ENCODE results near the gene PSMD12.
"Not testable (repeated sequence)": the region's sequence is repeated elsewhere in the genome, so short reads cannot be mapped to it uniquely, and the experiment has no call there.

Gene PSMD12

DNA sequence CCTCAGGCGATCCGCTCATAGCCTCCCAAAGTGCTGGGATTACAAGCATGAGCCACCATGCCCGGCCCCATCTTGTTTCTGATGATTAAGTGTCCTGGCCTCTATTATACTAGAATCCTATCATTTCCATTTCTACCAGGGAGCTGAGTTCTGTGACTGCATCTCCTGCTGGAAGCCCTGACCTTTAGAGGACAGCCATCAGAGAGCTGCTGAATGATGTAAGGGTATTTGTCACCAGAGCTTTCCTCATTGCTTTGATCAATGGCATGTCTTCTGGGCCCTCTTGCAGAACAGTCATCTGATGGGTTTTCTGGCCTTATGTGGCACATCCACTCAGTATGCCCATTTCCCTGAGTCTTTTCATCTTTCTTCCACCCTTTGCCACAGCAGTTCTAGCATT lies 39.9 kb downstream of the PSMD12 start:
- H3K4me3 ChIP-seq (ENCODE audit: low read depth in 1 of 2, low read length in 2 of 2): no peak overlapping the region
- H3K4me1 ChIP-seq (ENCODE audit: control insufficient read depth in 1 of 2, insufficient read depth in 2 of 2, low read length in 2 of 2): no peaks in the 10 kb centered on the region
- H3K36me3 ChIP-seq (ENCODE audit: control insufficient read depth in 1 of 2, insufficient read depth in 2 of 2, low read length in 2 of 2): no peaks in the 10 kb centered on the region
- H3K27me3 ChIP-seq (ENCODE audit: low read depth, low read length): no peaks in the 10 kb centered on the region
- H3K27ac ChIP-seq (ENCODE audit: low read length): no peak overlapping the region
- no peaks in the 10 kb centered on the region for H3K9me3 ChIP-seq (ENCODE audit: control insufficient read depth in 1 of 2, low read length in 2 of 2)

DNA sequence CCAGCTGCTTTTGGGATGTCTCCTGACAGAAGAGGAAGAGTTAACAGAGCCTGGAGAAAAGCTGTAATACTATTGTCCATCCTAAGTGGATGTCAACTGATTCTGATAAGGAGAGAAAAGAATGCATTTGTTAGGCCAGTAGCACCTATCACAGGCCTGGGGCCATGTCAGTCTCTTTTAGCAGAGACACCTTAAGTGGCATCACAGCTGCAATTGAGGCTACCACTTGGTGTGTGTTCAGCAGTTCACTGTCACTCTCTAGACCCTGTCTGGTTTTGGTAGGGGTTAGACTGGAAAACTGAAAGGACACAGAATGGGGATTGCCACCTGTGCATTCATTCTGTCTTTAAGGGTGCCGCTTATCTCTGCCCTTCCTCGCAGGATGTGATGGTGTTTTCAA lies 42.0 kb downstream of the PSMD12 start:
- Histone ChIP-seq H3K36me3 (ENCODE audit: control insufficient read depth in 1 of 2, insufficient read depth in 2 of 2, low read length in 2 of 2) (no peaks in the 10 kb centered on the region), H3K4me3 (ENCODE audit: low read depth in 1 of 2, low read length in 2 of 2) (no peak overlapping the region), H3K27me3 (ENCODE audit: low read depth, low read length) (no peaks in the 10 kb centered on the region), H3K27ac (ENCODE audit: low read length) (no peak overlapping the region), H3K4me1 (ENCODE audit: control insufficient read depth in 1 of 2, insufficient read depth in 2 of 2, low read length in 2 of 2) (no peaks in the 10 kb centered on the region), H3K9me3 (ENCODE audit: control insufficient read depth in 1 of 2, low read length in 2 of 2) (no peaks in the 10 kb centered on the region)

- Histone ChIP-seq H3K9me3 (ENCODE audit: control insufficient read depth in 1 of 2, low read length in 2 of 2) (no peaks in the 10 kb centered on the region), H3K27me3 (ENCODE audit: low read depth, low read length) (no peaks in the 10 kb centered on the region), H3K4me1 (ENCODE audit: control insufficient read depth in 1 of 2, insufficient read depth in 2 of 2, low read length in 2 of 2) (no peaks in the 10 kb centered on the region), H3K4me3 (ENCODE audit: low read depth in 1 of 2, low read length in 2 of 2) (no peak overlapping the region), H3K36me3 (ENCODE audit: control insufficient read depth in 1 of 2, insufficient read depth in 2 of 2, low read length in 2 of 2) (no peaks in the 10 kb centered on the region), H3K27ac (ENCODE audit: low read length) (no peak overlapping the region)
Measured at GRCh38 chr17:67323445-67323844, 42.9 kb downstream of the PSMD12 start.

- no peak overlapping the region for H3K27ac ChIP-seq (ENCODE audit: low read length)
- no peak overlapping the region for H3K4me3 ChIP-seq (ENCODE audit: low read depth in 1 of 2, low read length in 2 of 2)
- no peaks in the 10 kb centered on the region for H3K9me3 ChIP-seq (ENCODE audit: control insufficient read depth in 1 of 2, low read length in 2 of 2)
- no peaks in the 10 kb centered on the region for H3K36me3 ChIP-seq (ENCODE audit: control insufficient read depth in 1 of 2, insufficient read depth in 2 of 2, low read length in 2 of 2)
- no peaks in the 10 kb centered on the region for H3K4me1 ChIP-seq (ENCODE audit: control insufficient read depth in 1 of 2, insufficient read depth in 2 of 2, low read length in 2 of 2)
- no peaks in the 10 kb centered on the region for H3K27me3 ChIP-seq (ENCODE audit: low read depth, low read length)
Measured at GRCh38 chr17:67322042-67322787, 44.2 kb downstream of the PSMD12 start.

GRCh38 chr17:67321486-67321885 lies 44.9 kb downstream of the PSMD12 start:
- H3K4me1 ChIP-seq (ENCODE audit: control insufficient read depth in 1 of 2, insufficient read depth in 2 of 2, low read length in 2 of 2); H3K36me3 ChIP-seq (ENCODE audit: control insufficient read depth in 1 of 2, insufficient read depth in 2 of 2, low read length in 2 of 2); H3K27me3 ChIP-seq (ENCODE audit: low read depth, low read length); H3K4me3 ChIP-seq (ENCODE audit: low read depth in 1 of 2, low read length in 2 of 2); H3K27ac ChIP-seq (ENCODE audit: low read length); H3K9me3 ChIP-seq (ENCODE audit: control insufficient read depth in 1 of 2, low read length in 2 of 2): not testable (repeated sequence)

GRCh38 chr17:67316781-67317180 lies 49.6 kb downstream of the PSMD12 start:
- no peaks in the 10 kb centered on the region for H3K9me3 ChIP-seq (ENCODE audit: control insufficient read depth in 1 of 2, low read length in 2 of 2)
- H3K27me3 ChIP-seq (ENCODE audit: low read depth, low read length): no peaks in the 10 kb centered on the region
- H3K36me3 ChIP-seq (ENCODE audit: control insufficient read depth in 1 of 2, insufficient read depth in 2 of 2, low read length in 2 of 2): no peaks in the 10 kb centered on the region
- no peak overlapping the region for H3K27ac ChIP-seq (ENCODE audit: low read length)
- H3K4me3 ChIP-seq (ENCODE audit: low read depth in 1 of 2, low read length in 2 of 2): no peak overlapping the region
- no peaks in the 10 kb centered on the region for H3K4me1 ChIP-seq (ENCODE audit: control insufficient read depth in 1 of 2, insufficient read depth in 2 of 2, low read length in 2 of 2)

GRCh38 chr17:67315865-67316264 lies 50.5 kb downstream of the PSMD12 start:
- no peaks in the 10 kb centered on the region for H3K27me3 ChIP-seq (ENCODE audit: low read depth, low read length)
- no peaks in the 10 kb centered on the region for H3K4me1 ChIP-seq (ENCODE audit: control insufficient read depth in 1 of 2, insufficient read depth in 2 of 2, low read length in 2 of 2)
- H3K27ac ChIP-seq (ENCODE audit: low read length): no peak overlapping the region
- H3K36me3 ChIP-seq (ENCODE audit: control insufficient read depth in 1 of 2, insufficient read depth in 2 of 2, low read length in 2 of 2): no peaks in the 10 kb centered on the region
- H3K4me3 ChIP-seq (ENCODE audit: low read depth in 1 of 2, low read length in 2 of 2): no peak overlapping the region
- H3K9me3 ChIP-seq (ENCODE audit: control insufficient read depth in 1 of 2, low read length in 2 of 2): no peaks in the 10 kb centered on the region

DNA sequence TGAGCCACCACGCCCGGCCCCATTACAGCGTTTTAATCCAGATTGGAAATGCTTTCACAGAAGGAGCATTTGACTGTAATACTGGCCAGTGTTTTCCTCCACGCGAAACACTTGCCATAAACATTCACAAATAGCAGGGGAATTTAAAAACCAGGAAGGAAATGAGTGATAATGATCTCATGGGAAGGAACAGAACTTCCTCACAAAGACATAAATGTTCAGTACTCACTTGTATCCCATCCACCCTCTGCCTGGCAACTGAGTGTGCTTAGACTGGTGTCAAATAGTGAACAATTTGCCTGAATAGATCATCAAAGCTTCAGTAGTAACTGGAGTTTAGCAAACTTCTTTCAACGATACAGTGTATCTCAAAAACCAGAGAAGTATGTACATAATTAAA lies 54.1 kb downstream of the PSMD12 start:
- no peaks in the 10 kb centered on the region for H3K9me3 ChIP-seq (ENCODE audit: control insufficient read depth in 1 of 2, low read length in 2 of 2)
- no peak overlapping the region for H3K4me3 ChIP-seq (ENCODE audit: low read depth in 1 of 2, low read length in 2 of 2)
- H3K27ac ChIP-seq (ENCODE audit: low read length): no peak overlapping the region
- H3K36me3 ChIP-seq (ENCODE audit: control insufficient read depth in 1 of 2, insufficient read depth in 2 of 2, low read length in 2 of 2): no peaks in the 10 kb centered on the region
- H3K27me3 ChIP-seq (ENCODE audit: low read depth, low read length): no peaks in the 10 kb centered on the region
- no peaks in the 10 kb centered on the region for H3K4me1 ChIP-seq (ENCODE audit: control insufficient read depth in 1 of 2, insufficient read depth in 2 of 2, low read length in 2 of 2)

- no peaks in the 10 kb centered on the region for H3K9me3 ChIP-seq (ENCODE audit: control insufficient read depth in 1 of 2, low read length in 2 of 2)
- no peaks in the 10 kb centered on the region for H3K36me3 ChIP-seq (ENCODE audit: control insufficient read depth in 1 of 2, insufficient read depth in 2 of 2, low read length in 2 of 2)
- no peaks in the 10 kb centered on the region for H3K27me3 ChIP-seq (ENCODE audit: low read depth, low read length)
- H3K4me3 ChIP-seq (ENCODE audit: low read depth in 1 of 2, low read length in 2 of 2): no peak overlapping the region
- H3K27ac ChIP-seq (ENCODE audit: low read length): no peak overlapping the region
- H3K4me1 ChIP-seq (ENCODE audit: control insufficient read depth in 1 of 2, insufficient read depth in 2 of 2, low read length in 2 of 2): no peaks in the 10 kb centered on the region
Measured at GRCh38 chr17:67311575-67311974, 54.8 kb downstream of the PSMD12 start.

DNA sequence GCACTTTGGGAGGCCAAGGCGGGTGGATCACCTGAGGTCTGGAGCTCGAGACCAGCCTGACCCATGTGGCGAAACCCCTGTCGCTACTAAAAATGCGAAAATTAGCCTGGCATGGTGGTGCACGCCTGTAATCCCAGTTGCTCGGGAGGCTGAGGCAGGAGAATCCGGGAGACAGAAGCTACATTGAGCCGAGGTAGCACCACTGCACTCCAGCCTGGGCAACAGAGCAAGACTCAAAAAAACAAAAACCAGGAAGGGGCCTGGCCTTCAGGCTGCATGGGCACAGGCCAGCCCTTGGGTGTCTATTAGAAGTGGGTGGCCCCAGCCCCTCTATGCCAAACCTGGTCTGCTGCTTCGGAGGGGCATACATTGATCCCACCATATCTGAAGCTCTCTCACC lies 56.0 kb downstream of the PSMD12 start:
- Histone ChIP-seq H3K9me3 (ENCODE audit: control insufficient read depth in 1 of 2, low read length in 2 of 2) (no peaks in the 10 kb centered on the region), H3K27me3 (ENCODE audit: low read depth, low read length) (no peaks in the 10 kb centered on the region), H3K36me3 (ENCODE audit: control insufficient read depth in 1 of 2, insufficient read depth in 2 of 2, low read length in 2 of 2) (no peaks in the 10 kb centered on the region), H3K4me3 (ENCODE audit: low read depth in 1 of 2, low read length in 2 of 2) (no peak overlapping the region), H3K27ac (ENCODE audit: low read length) (no peak overlapping the region), H3K4me1 (ENCODE audit: control insufficient read depth in 1 of 2, insufficient read depth in 2 of 2, low read length in 2 of 2) (no peaks in the 10 kb centered on the region)

- H3K4me3 ChIP-seq (ENCODE audit: low read depth in 1 of 2, low read length in 2 of 2); H3K27ac ChIP-seq (ENCODE audit: low read length); H3K4me1 ChIP-seq (ENCODE audit: control insufficient read depth in 1 of 2, insufficient read depth in 2 of 2, low read length in 2 of 2); H3K27me3 ChIP-seq (ENCODE audit: low read depth, low read length); H3K36me3 ChIP-seq (ENCODE audit: control insufficient read depth in 1 of 2, insufficient read depth in 2 of 2, low read length in 2 of 2); H3K9me3 ChIP-seq (ENCODE audit: control insufficient read depth in 1 of 2, low read length in 2 of 2): not testable (repeated sequence)
Measured at GRCh38 chr17:67305446-67306235, 60.7 kb downstream of the PSMD12 start.

Data from muscle layer of duodenum (tissue), 2 donors.